ENCODE data around the gene MED9.

Gene MED9

DNA sequence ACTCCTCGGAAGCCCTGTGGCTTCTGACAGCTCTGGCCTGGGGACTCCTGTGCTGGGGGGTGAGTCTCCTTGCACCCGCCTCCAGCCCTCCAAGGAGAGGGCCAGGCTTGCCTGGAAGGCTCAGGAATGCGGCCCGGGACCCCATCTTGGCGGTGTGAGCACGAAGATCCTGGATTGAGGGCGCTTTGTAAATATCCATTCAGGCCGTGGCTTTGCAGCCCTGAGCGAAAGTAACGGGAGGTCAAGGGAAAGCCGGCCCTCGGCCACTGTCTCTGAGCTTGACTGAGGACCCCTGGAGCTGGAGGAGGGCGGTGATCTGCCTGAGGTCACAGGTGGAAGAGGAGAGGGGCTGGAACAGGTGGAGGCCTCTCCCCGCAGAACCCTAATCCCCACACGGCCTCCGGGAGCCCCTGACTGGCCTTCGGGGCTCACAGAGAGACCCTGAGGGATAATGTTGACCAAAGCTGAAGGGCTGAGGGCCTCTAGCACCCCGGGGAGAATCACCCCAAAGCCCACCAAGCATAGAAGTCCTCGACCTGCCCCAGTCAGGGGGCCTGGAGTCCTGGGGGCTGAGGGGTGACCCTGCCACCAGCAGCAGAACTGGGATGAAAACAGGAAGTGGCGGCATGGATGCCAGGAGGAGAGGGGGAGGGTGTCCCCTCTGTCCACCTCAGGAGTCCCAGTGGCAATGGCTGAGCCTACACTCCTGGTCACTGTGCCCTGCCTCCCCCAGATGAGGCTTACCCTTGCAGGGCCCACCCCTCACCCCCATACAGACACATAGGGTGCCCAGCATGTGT lies 27.7 kb downstream of the MED9 start:
- no peak overlapping the region for H3K4me2 ChIP-seq (ENCODE audit: low read depth, low read length)
- no peaks in the 10 kb centered on the region for H3K9me2 ChIP-seq (replicated peaks; ENCODE audit: insufficient read depth, low read length)
- DNase-seq = no peak
- H4K20me1 ChIP-seq (ENCODE audit: insufficient read depth, low read length) = no peaks in the 10 kb centered on the region
- H3K4me1 ChIP-seq (ENCODE audit: low read length) = no peaks in the 10 kb centered on the region
- H2AFZ ChIP-seq (ENCODE audit: low read length) = no peak overlapping the region
- H3K79me2 ChIP-seq (ENCODE audit: low read length) = no peaks in the 10 kb centered on the region
- no peaks in the 10 kb centered on the region for H3K36me3 ChIP-seq (replicated peaks; ENCODE audit: insufficient read depth, low read length)
- no peak overlapping the region for H3K27ac ChIP-seq (ENCODE audit: low read length)
- H3K4me3 ChIP-seq (ENCODE audit: low read length) = no peak overlapping the region
- no peaks in the 10 kb centered on the region for H3F3A ChIP-seq (ENCODE audit: insufficient read depth, low read length)
- no peaks in the 10 kb centered on the region for H3K9me3 ChIP-seq (replicated peaks; ENCODE audit: insufficient read depth, low read length)
- H3K27me3 ChIP-seq (replicated peaks; ENCODE audit: insufficient read depth, low read length) = no peaks in the 10 kb centered on the region; the same call in 1 of the 2 replicates
- no peak overlapping the region for H3K9ac ChIP-seq (ENCODE audit: low read length)
- no peak for TF ChIP-seq EZH2phosphoT487 (IDR thresholded peaks at IDR 0.05; ENCODE audit: low read length)
- no peak for TF ChIP-seq EZH2 (optimal IDR thresholded peaks at IDR 0.05; ENCODE audit: low read depth, low read length)
- TF ChIP-seq, protein P1, sequence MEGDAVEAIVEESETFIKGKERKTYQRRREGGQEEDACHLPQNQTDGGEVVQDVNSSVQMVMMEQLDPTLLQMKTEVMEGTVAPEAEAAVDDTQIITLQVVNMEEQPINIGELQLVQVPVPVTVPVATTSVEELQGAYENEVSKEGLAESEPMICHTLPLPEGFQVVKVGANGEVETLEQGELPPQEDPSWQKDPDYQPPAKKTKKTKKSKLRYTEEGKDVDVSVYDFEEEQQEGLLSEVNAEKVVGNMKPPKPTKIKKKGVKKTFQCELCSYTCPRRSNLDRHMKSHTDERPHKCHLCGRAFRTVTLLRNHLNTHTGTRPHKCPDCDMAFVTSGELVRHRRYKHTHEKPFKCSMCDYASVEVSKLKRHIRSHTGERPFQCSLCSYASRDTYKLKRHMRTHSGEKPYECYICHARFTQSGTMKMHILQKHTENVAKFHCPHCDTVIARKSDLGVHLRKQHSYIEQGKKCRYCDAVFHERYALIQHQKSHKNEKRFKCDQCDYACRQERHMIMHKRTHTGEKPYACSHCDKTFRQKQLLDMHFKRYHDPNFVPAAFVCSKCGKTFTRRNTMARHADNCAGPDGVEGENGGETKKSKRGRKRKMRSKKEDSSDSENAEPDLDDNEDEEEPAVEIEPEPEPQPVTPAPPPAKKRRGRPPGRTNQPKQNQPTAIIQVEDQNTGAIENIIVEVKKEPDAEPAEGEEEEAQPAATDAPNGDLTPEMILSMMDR (IDR thresholded peaks at IDR 0.05; ENCODE audit: low read length) = no peak

GRCh38 chr17:17505151-17505550 lies 28.4 kb downstream of the MED9 start:
- no peaks in the 10 kb centered on the region for H3K4me1 ChIP-seq (ENCODE audit: low read length)
- no peak overlapping the region for H3K4me2 ChIP-seq (ENCODE audit: low read depth, low read length)
- TF ChIP-seq EZH2 (optimal IDR thresholded peaks at IDR 0.05; ENCODE audit: low read depth, low read length) (no peak), EZH2phosphoT487 (IDR thresholded peaks at IDR 0.05; ENCODE audit: low read length) (no peak)
- TF ChIP-seq, protein P1 (IDR thresholded peaks at IDR 0.05; ENCODE audit: low read length) = no peak
- no peaks in the 10 kb centered on the region for H3K9me2 ChIP-seq (replicated peaks; ENCODE audit: insufficient read depth, low read length)
- H3K79me2 ChIP-seq (ENCODE audit: low read length) = no peaks in the 10 kb centered on the region
- no peaks in the 10 kb centered on the region for H3K27me3 ChIP-seq (replicated peaks; ENCODE audit: insufficient read depth, low read length)
- no peaks in the 10 kb centered on the region for H3F3A ChIP-seq (ENCODE audit: insufficient read depth, low read length)
- H4K20me1 ChIP-seq (ENCODE audit: insufficient read depth, low read length) = no peaks in the 10 kb centered on the region
- H3K4me3 ChIP-seq (ENCODE audit: low read length) = no peak overlapping the region
- no peaks in the 10 kb centered on the region for H3K36me3 ChIP-seq (replicated peaks; ENCODE audit: insufficient read depth, low read length)
- no peak for DNase-seq
- H3K9me3 ChIP-seq (replicated peaks; ENCODE audit: insufficient read depth, low read length) = no peaks in the 10 kb centered on the region
- H3K27ac ChIP-seq (ENCODE audit: low read length) = no peak overlapping the region
- H2AFZ ChIP-seq (ENCODE audit: low read length) = no peak overlapping the region
- H3K9ac ChIP-seq (ENCODE audit: low read length) = no peak overlapping the region

DNA sequence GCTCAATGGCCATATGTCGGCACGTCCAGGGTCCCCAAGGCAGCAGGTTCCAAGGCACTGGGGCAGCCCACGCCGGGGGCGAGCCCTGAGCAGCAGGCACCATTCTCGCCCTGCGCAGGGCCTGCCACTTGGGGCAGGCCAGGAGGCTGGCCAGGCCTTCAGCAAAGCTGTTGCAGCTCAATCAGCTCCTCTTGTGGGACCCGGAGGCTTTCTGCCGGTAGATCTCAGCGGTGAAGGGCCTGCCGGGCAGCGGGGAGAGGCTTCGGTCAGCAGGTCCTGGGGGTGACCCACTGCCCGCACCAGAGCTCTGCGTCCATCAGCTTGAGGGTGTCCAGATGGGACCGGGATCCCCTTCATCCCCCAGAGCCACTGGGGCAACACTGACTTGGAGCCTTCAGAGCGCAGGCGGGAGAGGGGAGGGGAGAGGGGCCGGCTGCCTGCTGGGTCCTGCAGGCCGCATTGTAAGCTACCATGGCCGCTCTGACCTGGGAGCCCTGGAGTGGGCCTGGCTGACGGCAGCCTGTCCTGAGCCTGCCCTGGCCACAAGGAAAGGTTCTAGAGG lies 28.9 kb downstream of the MED9 start:
- H3K9ac ChIP-seq (ENCODE audit: low read length) = no peak overlapping the region
- no peak overlapping the region for H3K4me3 ChIP-seq (ENCODE audit: low read length)
- no peak overlapping the region for H3K4me2 ChIP-seq (ENCODE audit: low read depth, low read length)
- no peaks in the 10 kb centered on the region for H3K9me3 ChIP-seq (replicated peaks; ENCODE audit: insufficient read depth, low read length)
- H3F3A ChIP-seq (ENCODE audit: insufficient read depth, low read length) = no peaks in the 10 kb centered on the region
- DNase-seq = no peak
- no peaks in the 10 kb centered on the region for H3K9me2 ChIP-seq (replicated peaks; ENCODE audit: insufficient read depth, low read length)
- no peaks in the 10 kb centered on the region for H3K4me1 ChIP-seq (ENCODE audit: low read length)
- H3K79me2 ChIP-seq (ENCODE audit: low read length) = no peaks in the 10 kb centered on the region
- H3K27ac ChIP-seq (ENCODE audit: low read length) = no peak overlapping the region
- TF ChIP-seq, protein P1 (IDR thresholded peaks at IDR 0.05; ENCODE audit: low read length) = no peak
- no peak for TF ChIP-seq EZH2phosphoT487 (IDR thresholded peaks at IDR 0.05; ENCODE audit: low read length)
- H3K36me3 ChIP-seq (replicated peaks; ENCODE audit: insufficient read depth, low read length) = no peaks in the 10 kb centered on the region
- no peaks in the 10 kb centered on the region for H3K27me3 ChIP-seq (replicated peaks; ENCODE audit: insufficient read depth, low read length)
- no peak overlapping the region for H2AFZ ChIP-seq (ENCODE audit: low read length)
- H4K20me1 ChIP-seq (ENCODE audit: insufficient read depth, low read length) = no peaks in the 10 kb centered on the region
